Activated naive CD4-positive, alpha-beta T cell treated with anti-CD3 and anti-CD28 coated beads, Interleukin-2, amount 10 ng/mL, durations not matched to agents 7 days and 5 days (primary cell): ENCODE data around the gene CAMK1D.
"Not testable (repeated sequence)": the region's sequence is repeated elsewhere in the genome, so short reads cannot be mapped to it uniquely, and the experiment has no call there.

Experiments used
- CTCF ChIA-PET: fragments of 350-600 bp; sonication (Branson Sonifier 250); formaldehyde crosslinking; loops from one replicate; lab custom pipeline; 2021; ENCODE audit warnings: antibody characterized with exemption; lab: Charles Lee
- DNase-seq: peaks from one replicate; pipeline ENCODE4 v3.0.0-alpha.2; 2020
- H3K27ac Mint-ChIP-seq: one replicate; pipeline ENCODE4 v1.8.0; 2021; ENCODE audit warnings: mild to moderate bottlenecking, moderate library complexity, mixed read lengths
- H3K27me3 Mint-ChIP-seq: one replicate; pipeline ENCODE4 v1.8.0; 2021; ENCODE audit warnings: mild to moderate bottlenecking, mixed read lengths
- H3K36me3 Mint-ChIP-seq: one replicate; pipeline ENCODE4 v1.8.0; 2021; ENCODE audit warnings: mixed read lengths
- H3K4me1 Mint-ChIP-seq: one replicate; pipeline ENCODE4 v1.8.0; 2021; ENCODE audit warnings: mixed read lengths
- H3K4me3 Mint-ChIP-seq: one replicate; pipeline ENCODE4 v1.8.0; 2021; ENCODE audit warnings: mild to moderate bottlenecking, moderate library complexity, mixed read lengths
- H3K9me3 Mint-ChIP-seq: one replicate; pipeline ENCODE4 v1.8.0; 2021; ENCODE audit warnings: mixed read lengths

Gene CAMK1D

GRCh38 chr10:12492016-12492415 is 142.7 kb downstream of the CAMK1D start:
- CTCF ChIA-PET: no interaction called here
- no peak for DNase-seq
- H3K4me1 Mint-ChIP-seq: no peaks in the 10 kb centered on the region
- no peaks in the 10 kb centered on the region for H3K9me3 Mint-ChIP-seq
- H3K36me3 Mint-ChIP-seq: no peaks in the 10 kb centered on the region
- no peaks in the 10 kb centered on the region for H3K27me3 Mint-ChIP-seq
- H3K4me3 Mint-ChIP-seq: no peak overlapping the region
- H3K27ac Mint-ChIP-seq: no peak overlapping the region

DNA sequence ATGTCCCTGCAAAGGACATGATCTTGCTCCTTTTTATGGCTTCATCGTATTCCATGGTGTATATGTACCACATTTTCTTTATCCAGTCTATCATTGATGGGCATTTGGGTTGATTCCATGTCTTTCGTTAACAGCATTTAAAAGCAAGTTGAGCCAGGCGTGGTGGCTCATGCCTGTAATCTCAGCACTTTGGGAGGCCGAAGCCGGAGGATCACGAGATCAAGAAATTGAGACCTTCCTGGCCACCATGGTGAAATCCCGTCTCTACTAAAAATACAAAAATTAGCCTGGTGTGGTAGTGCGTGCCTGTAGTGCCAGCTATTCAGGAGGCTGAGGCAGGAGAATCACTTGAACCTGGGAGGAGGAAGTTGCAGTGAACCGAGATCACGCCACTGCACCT is 147.7 kb downstream of the CAMK1D start:
- H3K9me3 Mint-ChIP-seq, H3K4me3 Mint-ChIP-seq, H3K36me3 Mint-ChIP-seq, CTCF ChIA-PET, H3K27ac Mint-ChIP-seq: not testable (repeated sequence)
- Mint-ChIP-seq H3K27me3 (peaks cover 10% of the 10 kb centered on the region), H3K4me1 (peaks cover 15% of the 10 kb centered on the region)
- DNase-seq: peak; percentile 11

DNA sequence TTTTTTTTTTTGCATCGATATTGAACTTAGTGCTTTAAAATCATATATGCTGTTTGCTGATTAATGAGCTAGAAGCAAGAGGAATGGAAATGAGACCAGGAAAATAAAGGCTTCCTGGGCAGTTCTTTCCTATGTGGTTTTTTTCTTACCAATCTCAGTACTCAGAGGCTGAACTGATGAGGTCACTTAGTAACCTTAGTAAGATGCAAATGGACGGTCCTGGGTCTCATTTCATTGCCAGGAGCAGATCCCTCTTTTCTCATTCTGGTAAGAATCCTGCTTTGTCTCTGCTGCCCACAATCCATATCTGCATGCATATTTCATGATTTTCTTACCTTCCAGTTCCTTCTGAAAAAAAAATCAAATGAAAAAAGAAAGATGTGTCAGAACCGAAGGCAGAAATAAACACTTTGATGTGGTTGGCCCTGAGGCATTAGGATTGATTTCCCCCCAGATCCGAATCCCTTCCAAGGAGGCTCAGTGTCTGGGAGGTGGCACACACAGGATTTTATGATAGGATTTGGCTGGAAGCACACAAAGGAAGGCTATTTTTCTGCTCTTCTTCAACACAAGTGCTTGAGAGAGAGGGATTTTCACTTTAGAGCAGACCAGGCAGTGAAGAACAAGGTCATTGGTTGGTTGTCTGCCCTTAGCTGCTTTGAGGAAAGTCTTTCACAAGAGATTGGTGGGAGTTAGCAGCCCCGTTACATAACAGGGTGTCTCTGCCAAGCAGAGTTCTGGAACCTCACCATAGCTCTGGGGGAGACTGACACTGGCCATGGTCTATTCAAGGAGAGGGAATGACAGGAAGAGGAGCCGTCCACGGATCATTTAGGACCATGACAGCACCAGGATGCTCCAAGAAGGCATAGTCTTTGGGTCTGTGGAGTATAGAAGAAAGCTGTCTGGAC is 150.0 kb downstream of the CAMK1D start:
- H3K27ac Mint-ChIP-seq: no peak overlapping the region
- H3K9me3 Mint-ChIP-seq: no peaks in the 10 kb centered on the region
- H3K4me1 Mint-ChIP-seq: peaks cover 15% of the 10 kb centered on the region
- H3K36me3 Mint-ChIP-seq: no peaks in the 10 kb centered on the region
- no peak for DNase-seq
- no peak overlapping the region for H3K4me3 Mint-ChIP-seq
- CTCF ChIA-PET: interaction anchor here (1.0 kb wide), 1 partner anchor 17 kb away, joined by 3 read pairs; no protein-coding TSS in a partner anchor
- H3K27me3 Mint-ChIP-seq: peaks cover 10% of the 10 kb centered on the region

DNA sequence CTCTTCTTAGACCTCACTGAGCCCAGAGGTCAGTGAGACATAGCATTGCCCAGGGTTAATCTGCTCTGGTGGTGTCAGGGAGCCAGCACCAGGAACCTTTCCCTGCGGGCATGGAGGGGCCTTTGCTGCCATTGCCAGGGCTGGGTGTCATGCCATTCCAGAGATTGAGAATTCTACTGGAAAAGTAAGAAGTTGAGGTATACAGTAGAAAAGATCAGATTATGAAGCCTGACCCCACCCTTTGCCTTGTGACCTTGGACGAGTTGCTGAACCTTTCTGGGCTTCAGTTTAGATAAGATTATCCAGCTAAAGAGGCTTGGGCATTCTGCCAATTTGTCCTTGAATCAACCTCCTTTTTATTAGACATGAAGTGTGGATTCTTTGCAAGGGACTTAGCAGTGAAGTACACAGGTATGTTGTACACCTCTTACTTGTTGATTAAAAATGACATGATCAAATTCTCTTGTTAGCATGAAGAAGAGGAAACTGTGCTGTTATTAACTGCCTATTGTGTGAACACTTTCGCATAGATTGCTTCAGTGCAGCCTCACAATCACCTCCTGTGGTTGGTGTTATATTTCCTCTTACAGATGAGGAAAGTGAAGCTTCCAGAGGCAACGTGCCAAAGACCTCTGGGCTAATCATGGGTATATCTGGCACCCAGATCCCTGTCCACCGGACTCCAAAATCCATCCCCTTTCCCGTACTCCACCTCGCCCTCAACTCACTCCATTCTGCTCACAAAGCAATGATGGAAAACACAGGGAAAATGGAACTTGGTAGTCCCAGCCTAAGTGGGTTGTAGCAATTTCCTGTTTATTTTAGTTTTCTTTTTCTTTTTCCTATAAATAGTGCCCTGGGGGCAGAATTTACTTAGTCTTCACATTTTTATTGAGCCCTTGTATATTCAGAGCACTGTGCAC is 151.3 kb downstream of the CAMK1D start:
- H3K4me1 Mint-ChIP-seq: peaks cover 15% of the 10 kb centered on the region
- peaks cover 10% of the 10 kb centered on the region for H3K27me3 Mint-ChIP-seq
- no peak for DNase-seq
- no peak overlapping the region for H3K4me3 Mint-ChIP-seq
- H3K9me3 Mint-ChIP-seq: no peaks in the 10 kb centered on the region
- H3K27ac Mint-ChIP-seq: no peak overlapping the region
- CTCF ChIA-PET: no interaction called here
- H3K36me3 Mint-ChIP-seq: no peaks in the 10 kb centered on the region

- no peak for DNase-seq
- H3K4me1 Mint-ChIP-seq: peaks cover 15% of the 10 kb centered on the region
- no peaks in the 10 kb centered on the region for H3K36me3 Mint-ChIP-seq
- CTCF ChIA-PET: no interaction called here
- no peak overlapping the region for H3K27ac Mint-ChIP-seq
- no peak overlapping the region for H3K4me3 Mint-ChIP-seq
- H3K9me3 Mint-ChIP-seq: no peaks in the 10 kb centered on the region
- H3K27me3 Mint-ChIP-seq: peaks cover 10% of the 10 kb centered on the region
Observed at GRCh38 chr10:12501324-12501723, 152.0 kb downstream of the CAMK1D start.

GRCh38 chr10:12501841-12502525 is 152.6 kb downstream of the CAMK1D start:
- no peaks in the 10 kb centered on the region for H3K9me3 Mint-ChIP-seq
- peaks cover 10% of the 10 kb centered on the region for H3K27me3 Mint-ChIP-seq
- H3K4me3 Mint-ChIP-seq: no peak overlapping the region
- CTCF ChIA-PET: no interaction called here
- no peak for DNase-seq
- no peaks in the 10 kb centered on the region for H3K36me3 Mint-ChIP-seq
- H3K4me1 Mint-ChIP-seq: peaks cover 17% of the 10 kb centered on the region
- H3K27ac Mint-ChIP-seq: no peak overlapping the region

DNA sequence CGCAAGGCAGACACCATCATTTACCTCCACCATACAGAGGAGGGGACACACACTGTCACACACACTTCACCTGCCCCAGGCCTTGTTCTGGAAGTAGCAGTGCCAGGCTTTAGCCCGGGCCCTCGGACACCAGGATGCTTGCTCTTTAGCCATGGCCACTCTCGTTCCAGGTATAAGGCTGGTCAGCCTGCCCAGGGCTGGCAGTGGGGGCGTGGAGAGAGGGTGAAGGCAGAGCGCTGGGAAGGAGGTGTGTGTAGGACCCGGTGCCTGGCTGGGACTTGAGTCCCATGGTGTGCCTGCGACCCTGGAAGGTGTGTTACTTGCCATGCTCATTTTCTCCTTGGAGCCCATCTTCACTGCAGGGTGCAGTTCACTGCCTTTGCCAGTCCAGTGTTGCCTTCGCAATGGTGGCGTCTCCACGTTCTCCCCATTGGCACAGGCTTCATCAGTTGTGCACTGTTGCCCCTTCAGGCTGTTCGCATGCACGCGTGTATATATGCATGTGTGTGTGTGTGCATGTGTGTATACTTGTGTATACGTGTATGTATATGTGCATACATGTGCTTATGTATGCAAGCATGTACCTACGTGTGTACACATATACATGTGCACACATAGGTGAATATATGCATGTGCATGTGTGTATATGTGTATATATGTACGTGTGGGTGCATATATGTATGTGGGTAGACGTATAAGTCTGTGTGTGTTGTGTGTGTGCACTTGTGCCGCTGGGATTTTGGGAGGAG is 153.4 kb downstream of the CAMK1D start:
- no peak overlapping the region for H3K27ac Mint-ChIP-seq
- H3K27me3 Mint-ChIP-seq: peaks cover 10% of the 10 kb centered on the region
- DNase-seq: no peak
- H3K4me3 Mint-ChIP-seq: no peak overlapping the region
- H3K9me3 Mint-ChIP-seq: no peaks in the 10 kb centered on the region
- no peaks in the 10 kb centered on the region for H3K36me3 Mint-ChIP-seq
- CTCF ChIA-PET: no interaction called here
- H3K4me1 Mint-ChIP-seq: peaks cover 24% of the 10 kb centered on the region

DNA sequence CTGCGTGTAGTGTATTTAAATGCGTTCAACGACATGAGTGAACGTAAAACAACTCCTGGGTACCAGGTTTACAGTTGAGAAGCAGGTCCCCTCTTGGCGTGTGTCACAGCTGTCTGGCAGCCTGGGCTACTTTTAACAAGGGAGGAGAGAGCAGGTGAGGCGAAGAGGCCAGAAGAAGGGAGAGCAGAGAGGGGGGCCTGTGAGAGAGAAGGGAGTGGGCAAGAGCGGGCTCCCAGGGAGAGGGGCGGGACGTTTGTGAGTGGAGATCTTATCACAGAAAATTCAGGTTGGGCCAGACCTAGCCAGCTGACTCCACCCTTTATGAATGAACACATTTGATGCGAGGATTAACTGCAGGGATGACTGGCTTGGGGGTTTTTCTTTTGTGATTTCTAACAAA is 154.0 kb downstream of the CAMK1D start:
- H3K27me3 Mint-ChIP-seq: peaks cover 8% of the 10 kb centered on the region
- DNase-seq: no peak
- CTCF ChIA-PET: no interaction called here
- H3K4me3 Mint-ChIP-seq: no peak overlapping the region
- no peaks in the 10 kb centered on the region for H3K36me3 Mint-ChIP-seq
- no peaks in the 10 kb centered on the region for H3K9me3 Mint-ChIP-seq
- peaks cover 29% of the 10 kb centered on the region for H3K4me1 Mint-ChIP-seq
- no peak overlapping the region for H3K27ac Mint-ChIP-seq

DNA sequence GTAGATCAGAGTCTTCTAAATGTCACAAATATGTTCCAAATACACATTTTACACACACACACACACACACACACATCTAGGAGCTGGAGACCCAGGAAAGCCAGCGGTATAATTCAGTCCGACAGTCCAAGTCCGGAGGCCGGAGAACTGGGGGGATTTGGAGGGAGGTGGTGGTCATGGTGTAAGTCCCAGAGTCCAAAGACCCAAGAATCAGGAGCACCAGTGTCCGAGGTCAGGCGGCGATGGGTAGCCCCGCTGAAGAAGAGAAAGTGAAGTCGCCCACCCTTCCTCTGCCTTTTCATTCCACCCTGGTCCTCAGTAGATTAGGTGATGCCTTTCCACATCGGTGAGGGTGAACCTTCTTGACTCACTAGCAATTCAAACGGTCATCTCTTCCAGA is 154.8 kb downstream of the CAMK1D start:
- CTCF ChIA-PET: no interaction called here
- H3K4me3 Mint-ChIP-seq: no peak overlapping the region
- no peaks in the 10 kb centered on the region for H3K36me3 Mint-ChIP-seq
- H3K4me1 Mint-ChIP-seq: peaks cover 36% of the 10 kb centered on the region
- H3K27me3 Mint-ChIP-seq: peaks cover 4% of the 10 kb centered on the region
- no peak overlapping the region for H3K27ac Mint-ChIP-seq
- no peak for DNase-seq
- no peaks in the 10 kb centered on the region for H3K9me3 Mint-ChIP-seq

- Mint-ChIP-seq H3K4me1 (peaks cover 37% of the 10 kb centered on the region), H3K36me3 (no peaks in the 10 kb centered on the region), H3K4me3 (no peak overlapping the region), H3K27me3 (peaks cover 2% of the 10 kb centered on the region), H3K9me3 (no peaks in the 10 kb centered on the region), H3K27ac (no peak overlapping the region)
- CTCF ChIA-PET: no interaction called here
- DNase-seq: no peak
Observed at GRCh38 chr10:12504628-12505027, 155.3 kb downstream of the CAMK1D start.

DNA sequence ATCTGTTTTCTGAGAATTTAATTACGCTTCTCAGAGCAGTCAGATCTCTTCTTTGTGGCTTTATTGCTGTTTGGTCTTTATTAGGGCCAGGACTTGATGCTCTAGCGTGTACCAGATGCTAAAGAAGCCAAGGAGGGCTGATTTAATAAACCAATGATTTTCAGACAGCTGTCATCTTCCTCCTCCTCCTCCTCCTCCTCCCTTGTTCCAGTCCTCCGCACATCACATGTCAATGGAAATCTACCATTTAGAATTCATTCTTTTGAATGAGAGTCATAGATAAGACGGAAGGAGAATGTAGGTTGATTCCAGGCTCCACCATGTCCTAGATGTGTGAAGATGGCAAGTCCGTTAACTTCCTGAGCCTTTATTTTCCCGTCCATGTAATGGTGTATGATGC is 156.3 kb downstream of the CAMK1D start:
- Mint-ChIP-seq H3K4me1 (peaks cover 44% of the 10 kb centered on the region), H3K4me3 (no peak overlapping the region), H3K27me3 (no peaks in the 10 kb centered on the region), H3K27ac (no peak overlapping the region), H3K9me3 (no peaks in the 10 kb centered on the region), H3K36me3 (no peaks in the 10 kb centered on the region)
- DNase-seq: no peak
- CTCF ChIA-PET: no interaction called here

DNA sequence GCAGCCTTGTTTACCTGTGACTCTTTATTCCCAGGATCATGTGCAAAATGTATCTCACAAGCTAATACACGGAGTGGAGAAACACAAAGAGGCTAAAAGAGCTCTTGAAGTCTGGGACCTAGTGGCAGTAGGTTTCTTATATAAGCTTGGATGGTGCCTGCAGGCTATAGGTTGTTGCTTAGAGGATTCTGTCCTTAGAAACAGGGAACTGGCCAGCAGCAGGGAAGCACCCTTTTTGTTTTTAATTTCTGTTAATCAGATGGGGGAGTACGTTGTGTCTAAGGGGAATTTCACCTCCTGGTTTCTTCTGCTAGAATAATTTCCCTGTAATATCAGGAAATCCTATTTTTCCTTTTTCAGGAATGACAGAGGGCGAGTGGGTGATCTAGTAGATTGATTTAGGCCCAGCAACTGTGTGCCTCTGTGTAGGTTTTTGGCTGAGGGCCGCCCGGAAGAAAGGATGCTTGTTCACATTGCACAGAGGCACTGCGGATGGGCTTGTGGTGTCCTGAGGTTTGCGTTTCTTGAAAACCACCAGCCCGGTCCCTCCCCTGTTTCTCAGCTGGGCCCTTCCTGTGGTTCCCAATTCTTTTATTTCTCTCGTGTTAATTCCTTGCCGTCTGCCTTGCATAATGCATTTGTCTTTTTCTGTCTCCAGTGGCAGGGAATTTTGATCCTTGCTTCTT is 158.0 kb downstream of the CAMK1D start:
- Mint-ChIP-seq H3K27ac (no peak overlapping the region), H3K4me3 (no peak overlapping the region), H3K36me3 (no peaks in the 10 kb centered on the region), H3K9me3 (no peaks in the 10 kb centered on the region), H3K27me3 (no peaks in the 10 kb centered on the region), H3K4me1 (peaks cover 38% of the 10 kb centered on the region)
- peak; percentile 46 for DNase-seq
- CTCF ChIA-PET: no interaction called here

- Mint-ChIP-seq H3K36me3 (no peaks in the 10 kb centered on the region), H3K27me3 (no peaks in the 10 kb centered on the region), H3K27ac (no peak overlapping the region), H3K4me3 (no peak overlapping the region), H3K4me1 (peaks cover 38% of the 10 kb centered on the region), H3K9me3 (no peaks in the 10 kb centered on the region)
- CTCF ChIA-PET: no interaction called here
- DNase-seq: no peak
Observed at GRCh38 chr10:12508165-12508564, 158.8 kb downstream of the CAMK1D start.
